Mucosa of descending colon (tissue), 3 donors: Measurements from ENCODE around the gene TSEN34. TPM values are rescaled to one million over a fixed set of nuclear protein-coding genes. Genes with fewer than 3 reads are reported as not detected.
A peak's percentile ranks its signal among the peaks of the same experiment; 100 is the strongest.

Source experiments
- ATAC-seq: fragments of 200-7000 bp; cut with Tn5 transposase; one replicate; pipeline ENCODE4 v1.9.1; 2020; ENCODE audit warnings: mild to moderate bottlenecking, moderate library complexity
- DNase-seq, 3 donors: peaks; one replicate each; pipeline ENCODE4 v3.0.0-alpha.2; 2020
- H3K36me3 ChIP-seq: fragments of 200-600 bp; one replicate; pipeline ENCODE4 v1.8.0; 2021; ENCODE audit warnings: low read depth, mild to moderate bottlenecking
- H3K4me1 ChIP-seq: fragments of 200-600 bp; one replicate; pipeline ENCODE4 v1.8.0; 2021; ENCODE audit warnings: low read depth, mild to moderate bottlenecking
- H3K4me3 ChIP-seq: fragments of 200-600 bp; one replicate; pipeline ENCODE4 v1.8.0; 2021; ENCODE audit warnings: mild to moderate bottlenecking
- H3K9me3 ChIP-seq: fragments of 200-600 bp; one replicate; pipeline ENCODE4 v1.8.0; 2021; ENCODE audit warnings: mild to moderate bottlenecking
- CTCF ChIP-seq: fragments of 200-600 bp; IDR thresholded peaks from one replicate; pipeline ENCODE4 v1.8.0; 2022; ENCODE audit warnings: antibody characterized with exemption, mild to moderate bottlenecking
- intact Hi-C, 2 donors: fragments of 100-400 bp; cut with DNase I in 1 of 2; cut with micrococcal nuclease in 1 of 2; formaldehyde crosslinking; loops; one replicate each; pipeline versions ENCODE4 v1.11.0 to v1.11.1; 2022; cut with DNase I, micrococcal nuclease
- total RNA-seq, 3 donors: library from RNA; stranded (reverse); fragmentation: NEBNext Ultra II Directional in 2 of 3; extraction: Animal tissue kit (Norgen Biotek cat#: 25700) in 2 of 3; gene quantifications; one replicate each; pipeline versions ENCODE4 v1.2.1 to v1.2.4, GENCODE V29; 2021 to 2023
- donor health status: DM: no; HTN: no; CAD: no; lungs with moderate emphysema.
- donor health status: DM: no; HTN: no; CAD: no.
- donor health status: DM: no; HTN: yes; CAD: no.

The TSEN34 gene
- total RNA-seq, 3 donors from 2014 or later: 35.0 to 40.3 (median 35.2) TPM

- ATAC-seq (no peak), DNase-seq (peak in 1 of 3 donors; percentile 40)
- intact Hi-C loops: no loop called here
- no peak for TF ChIP-seq CTCF
- H3K4me1 ChIP-seq: peaks cover 43% of the 10 kb centered on the region
- no peaks in the 10 kb centered on the region for H3K9me3 ChIP-seq
- H3K36me3 ChIP-seq: peaks cover 7% of the 10 kb centered on the region
- H3K4me3 ChIP-seq: peak overlapping the region; percentile 43
Measured at GRCh38 chr19:54158812-54159351, 32.2 kb upstream of the TSEN34 start.

GRCh38 chr19:54159352-54160181 is 31.5 kb upstream of the TSEN34 start, which contains the start of gene LENG1:
TSS of gene LENG1 (minus strand) at chr19:54159721. CDS start at chr19:54159695, 26 bp downstream.
- Histone ChIP-seq H3K4me1 (peaks cover 50% of the 10 kb centered on the region), H3K4me3 (peak within 1 kb of the TSS; percentile 43), H3K9me3 (no peaks in the 10 kb centered on the region), H3K36me3 (peaks cover 7% of the 10 kb centered on the region)
- ATAC-seq (peak; percentile 82), DNase-seq (peak; percentile 98 to 100 (median 100))
- intact Hi-C loops: no loop called here
- peak; percentile 18 for TF ChIP-seq CTCF

- Histone ChIP-seq H3K4me1 (peaks cover 54% of the 10 kb centered on the region), H3K9me3 (no peaks in the 10 kb centered on the region), H3K36me3 (peaks cover 7% of the 10 kb centered on the region), H3K4me3 (peak overlapping the region; percentile 43)
- TF ChIP-seq CTCF: no peak
- intact Hi-C loops: no loop called here
- ATAC-seq (no peak), DNase-seq (peak in 2 of 3 donors; percentile 53 to 72)
Measured at GRCh38 chr19:54160182-54160811, 30.8 kb upstream of the TSEN34 start.

- Histone ChIP-seq H3K4me1 (peaks cover 54% of the 10 kb centered on the region), H3K36me3 (peaks cover 2% of the 10 kb centered on the region), H3K9me3 (no peaks in the 10 kb centered on the region), H3K4me3 (no peak overlapping the region)
- DNase-seq (no peak), ATAC-seq (no peak)
- intact Hi-C loops: no loop called here
- no peak for TF ChIP-seq CTCF
Measured at GRCh38 chr19:54160854-54161253, 30.3 kb upstream of the TSEN34 start.

GRCh38 chr19:54162241-54162805 is 28.8 kb upstream of the TSEN34 start:
- DNase-seq (peak; percentile 93 to 96 (median 94)), ATAC-seq (peak; percentile 64)
- no peaks in the 10 kb centered on the region for H3K9me3 ChIP-seq
- H3K36me3 ChIP-seq: no peaks in the 10 kb centered on the region
- intact Hi-C loops: no loop called here
- peaks cover 54% of the 10 kb centered on the region for H3K4me1 ChIP-seq
- H3K4me3 ChIP-seq: no peak overlapping the region
- TF ChIP-seq CTCF: no peak
